NCI-H446 (cell line): ENCODE measurements around the gene RNU5B-1.

ENCODE experiments used
- DNase-seq, 2 experiments: peaks; one replicate each; lab custom pipeline; 2025; lab: John Stamatoyannopoulos, UW

Gene RNU5B-1

GRCh38 chr15:65328506-65329287, 24.2 kb downstream of the RNU5B-1 start:
- no peak for DNase-seq

GRCh38 chr15:65329288-65329983, 25.0 kb downstream of the RNU5B-1 start:
- DNase-seq, result no peak

DNA sequence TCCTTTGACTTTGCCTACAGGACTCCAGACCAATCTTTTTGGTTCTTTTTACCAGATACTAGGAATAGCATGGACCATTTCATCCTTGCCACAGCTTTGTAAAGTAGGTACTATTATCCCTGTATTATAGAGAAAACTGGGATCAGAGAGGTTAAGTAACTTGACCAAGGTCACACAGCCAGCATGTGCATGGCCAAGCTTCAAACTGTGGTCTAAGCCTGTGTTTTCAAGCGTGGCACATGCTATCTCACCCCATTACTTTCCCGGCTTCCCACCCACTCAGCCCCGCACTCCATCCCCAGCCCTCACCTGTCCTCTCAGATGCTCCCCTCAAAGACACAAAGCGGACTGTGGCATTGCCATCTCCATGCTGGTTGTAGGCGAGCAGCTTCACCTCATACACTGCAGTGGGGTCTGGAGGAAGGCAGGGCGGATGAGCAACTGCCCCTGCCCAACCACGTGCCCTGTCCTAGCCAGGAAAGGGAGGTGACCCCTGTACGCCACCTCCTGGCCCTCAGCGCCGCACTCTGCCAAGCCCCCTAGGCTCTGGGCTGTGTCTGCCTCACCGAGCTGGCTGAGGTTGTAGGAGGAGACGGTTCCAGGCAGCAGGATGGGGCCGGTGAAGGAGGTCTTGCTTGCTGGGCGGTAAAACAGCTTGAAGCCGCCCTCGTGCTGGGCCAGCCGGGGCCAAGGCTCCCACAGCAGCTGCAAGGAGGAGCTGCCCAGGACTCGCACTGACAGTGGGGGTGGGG, 25.7 kb downstream of the RNU5B-1 start:
- no peak for DNase-seq

DNA sequence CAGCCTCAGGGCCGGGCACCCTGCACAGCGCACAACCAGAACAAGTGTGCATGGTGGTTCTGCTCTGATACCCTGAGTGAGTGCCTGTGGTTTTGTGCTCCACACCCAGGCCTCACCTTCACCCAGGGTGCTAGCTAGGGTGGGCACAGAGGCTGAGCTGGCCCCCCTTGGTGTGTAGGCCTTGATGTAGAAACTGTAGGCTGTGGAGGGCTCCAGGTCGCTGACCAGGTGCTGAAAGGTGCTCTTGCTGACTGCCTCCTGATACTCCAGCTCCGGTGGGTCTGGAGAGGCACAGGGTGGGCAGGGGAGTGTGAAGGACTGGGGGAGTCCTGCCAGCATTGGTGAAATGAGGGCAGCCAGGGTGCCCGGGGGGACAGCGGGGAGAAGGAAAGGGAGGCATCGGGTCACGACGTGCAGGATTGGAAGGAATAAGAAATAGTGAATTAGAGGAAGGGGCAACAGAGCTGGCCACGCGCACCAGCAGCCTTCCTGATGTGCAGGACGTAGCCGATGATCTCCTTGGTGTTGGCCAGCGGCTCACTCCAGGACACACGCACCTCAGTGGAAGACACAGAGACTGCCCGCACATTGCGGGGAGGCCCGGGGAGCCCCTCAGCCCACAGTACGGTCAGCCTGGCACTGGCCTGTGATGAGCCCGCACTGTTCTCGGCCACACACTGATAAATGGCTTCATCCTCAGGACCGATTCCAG, 26.6 kb downstream of the RNU5B-1 start:
- DNase-seq, result no peak

GRCh38 chr15:65331811-65332210, 27.3 kb downstream of the RNU5B-1 start:
- no peak for DNase-seq

DNA sequence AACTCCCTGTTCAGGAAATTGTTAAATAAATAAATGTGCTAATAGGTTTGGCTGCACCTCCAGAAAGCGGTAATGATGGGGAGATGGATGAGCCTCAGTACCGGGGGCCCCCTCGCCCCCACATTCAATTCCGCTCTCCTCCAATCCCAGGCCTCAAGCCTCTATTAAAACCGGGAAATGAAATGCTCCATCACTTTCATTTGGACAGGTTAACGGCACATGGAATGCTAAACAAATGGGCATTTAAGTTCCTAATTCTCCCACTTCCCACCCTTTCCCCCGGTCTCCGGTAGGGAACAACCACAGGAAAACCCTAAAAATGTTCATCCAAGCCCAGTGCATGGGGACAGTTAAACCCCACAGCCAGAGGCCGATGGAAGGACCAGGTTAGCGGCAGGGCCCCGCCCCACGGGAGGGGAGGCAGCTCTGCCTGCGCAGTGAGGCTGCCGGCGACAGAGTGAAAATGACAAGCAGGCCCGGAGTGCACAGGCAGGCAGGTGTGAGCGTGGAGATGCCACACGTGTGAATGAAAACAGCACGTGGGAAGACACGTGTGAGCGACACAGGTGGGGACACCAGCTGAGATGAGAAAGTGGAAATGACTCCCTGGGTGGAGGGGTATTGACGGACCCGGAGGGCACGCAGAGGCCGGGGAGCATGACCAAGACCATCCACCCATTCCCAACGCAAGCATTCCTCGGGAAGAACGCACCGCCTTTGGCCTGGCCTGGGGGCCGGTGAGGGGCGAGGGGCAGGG, 28.1 kb downstream of the RNU5B-1 start:
- DNase-seq, result no peak

GRCh38 chr15:65333148-65333820, 28.8 kb downstream of the RNU5B-1 start:
- no peak for DNase-seq

GRCh38 chr15:65333856-65334255, 29.4 kb downstream of the RNU5B-1 start:
- DNase-seq, result no peak

GRCh38 chr15:65334586-65335231, 30.2 kb downstream of the RNU5B-1 start:
- no peak for DNase-seq

GRCh38 chr15:65335278-65336055, 31.0 kb downstream of the RNU5B-1 start:
- no peak for DNase-seq

DNA sequence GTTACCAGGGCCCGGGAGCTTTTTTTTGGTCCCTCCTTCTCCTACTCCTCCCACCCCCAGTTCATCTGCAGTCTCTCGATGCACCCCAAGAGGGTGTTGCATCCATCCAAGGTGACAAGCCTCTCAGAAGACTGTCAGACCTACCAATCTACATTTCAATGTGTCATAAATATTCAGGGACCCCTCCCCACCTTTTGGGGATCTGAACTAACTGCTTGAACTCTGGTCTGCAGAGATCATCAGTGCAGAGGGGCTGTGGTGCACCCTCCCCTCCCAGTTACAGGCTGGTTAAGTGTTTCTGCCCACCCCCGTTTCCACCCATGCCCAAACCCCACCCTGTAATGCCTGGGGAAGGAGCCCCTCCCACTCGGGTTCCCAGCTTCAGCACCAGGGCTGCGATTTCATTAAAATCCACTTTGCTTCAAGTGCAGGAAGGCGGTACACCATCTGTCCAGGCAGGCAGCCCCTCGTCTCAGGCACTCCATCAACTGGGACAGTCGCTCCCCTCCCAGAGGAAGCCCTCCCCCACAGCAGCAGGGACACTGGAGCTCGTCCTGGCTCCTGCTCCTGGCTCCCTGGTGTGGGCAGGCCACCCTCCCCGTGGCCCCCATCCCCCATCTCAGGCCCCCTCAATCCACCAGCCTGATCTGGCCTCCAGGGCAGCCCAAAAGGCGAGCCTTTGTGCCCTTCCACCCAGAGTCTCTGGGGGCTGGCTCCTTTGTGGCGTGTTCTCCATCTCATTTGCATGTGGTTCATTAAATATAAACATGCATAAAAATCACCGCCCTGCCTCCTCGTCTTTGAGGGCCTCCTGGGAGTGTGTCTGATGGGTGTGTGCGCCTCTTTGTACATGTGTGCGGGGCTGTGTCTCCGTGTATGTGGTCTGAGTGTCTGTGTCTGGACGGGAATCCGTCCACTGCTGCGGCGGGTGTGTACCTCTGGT, 32.3 kb downstream of the RNU5B-1 start:
- DNase-seq, result no peak

DNA sequence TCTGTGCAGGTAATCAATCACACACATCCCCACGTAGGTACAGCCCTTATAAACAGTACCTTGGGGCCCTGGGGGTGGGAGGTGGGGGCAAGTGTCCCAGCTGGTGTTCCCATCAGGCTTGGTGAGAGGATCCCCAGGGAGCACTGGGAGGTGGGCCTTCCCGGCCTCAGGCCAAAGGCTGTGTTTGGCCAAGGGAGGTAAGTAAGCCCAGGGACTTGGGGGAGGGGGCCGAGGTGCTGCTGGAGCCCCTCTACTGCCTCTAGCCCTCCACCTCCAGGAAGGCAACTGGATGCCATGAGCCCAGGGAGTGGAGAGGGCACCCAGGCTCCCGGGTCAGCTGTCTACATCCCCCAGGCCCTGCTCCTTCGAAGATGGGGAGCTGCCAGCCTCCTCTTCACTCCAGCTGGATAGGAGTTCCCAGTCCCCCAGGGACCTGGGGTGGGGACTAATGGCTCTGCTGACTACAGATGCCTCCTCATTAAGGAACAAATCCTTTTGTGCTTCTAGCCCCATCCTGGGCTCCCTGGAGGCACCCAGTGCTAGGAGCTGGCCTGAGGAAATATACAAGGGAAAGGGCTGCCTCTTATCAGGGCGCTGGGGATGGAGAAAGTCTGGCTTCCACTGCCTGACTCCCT, 33.1 kb downstream of the RNU5B-1 start:
- no peak for DNase-seq

DNA sequence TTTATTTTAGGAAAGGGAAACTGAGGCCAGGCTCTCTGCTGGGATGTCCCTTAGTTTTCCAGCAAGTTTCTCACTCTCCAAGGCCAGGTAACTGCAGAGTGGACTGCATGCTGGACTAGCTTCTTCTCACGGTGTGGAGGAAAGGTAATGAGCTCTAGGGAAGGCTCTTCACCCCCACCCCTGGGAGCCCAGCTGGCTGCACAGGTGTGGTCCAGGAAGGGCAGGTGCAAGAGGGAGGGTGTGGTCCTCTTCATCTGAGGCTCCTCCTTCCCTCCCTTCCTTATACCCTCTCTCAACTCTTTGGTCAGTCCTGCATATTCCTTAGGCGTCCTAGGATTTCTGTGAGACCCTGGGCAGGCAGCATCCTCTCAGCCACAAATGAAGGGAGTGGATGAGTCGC, 33.9 kb downstream of the RNU5B-1 start:
- no peak for DNase-seq

DNA sequence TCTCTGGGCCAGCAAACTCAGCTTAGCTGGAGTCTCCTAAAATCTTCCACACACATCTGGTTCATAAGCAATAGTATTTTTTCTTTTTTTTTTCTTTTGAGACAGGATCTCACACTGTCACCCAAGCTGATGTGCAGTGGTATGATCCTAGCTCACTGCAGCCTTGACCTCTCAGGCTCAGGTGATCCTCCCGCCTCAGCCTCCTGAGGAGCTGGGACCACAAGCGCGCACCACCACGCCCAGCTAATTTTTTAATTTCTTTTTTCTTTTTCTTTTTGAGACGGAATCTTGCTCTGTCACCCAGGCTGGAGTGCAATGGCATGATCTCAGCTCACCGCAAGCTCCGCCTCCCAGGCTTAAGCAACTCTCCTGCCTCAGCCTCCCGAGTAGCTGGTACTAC, 34.3 kb downstream of the RNU5B-1 start:
- DNase-seq, result no peak

GRCh38 chr15:65339416-65339815, 34.9 kb downstream of the RNU5B-1 start:
- DNase-seq, result no peak

- DNase-seq, result no peak
Measured at GRCh38 chr15:65339920-65340319, 35.4 kb downstream of the RNU5B-1 start.

DNA sequence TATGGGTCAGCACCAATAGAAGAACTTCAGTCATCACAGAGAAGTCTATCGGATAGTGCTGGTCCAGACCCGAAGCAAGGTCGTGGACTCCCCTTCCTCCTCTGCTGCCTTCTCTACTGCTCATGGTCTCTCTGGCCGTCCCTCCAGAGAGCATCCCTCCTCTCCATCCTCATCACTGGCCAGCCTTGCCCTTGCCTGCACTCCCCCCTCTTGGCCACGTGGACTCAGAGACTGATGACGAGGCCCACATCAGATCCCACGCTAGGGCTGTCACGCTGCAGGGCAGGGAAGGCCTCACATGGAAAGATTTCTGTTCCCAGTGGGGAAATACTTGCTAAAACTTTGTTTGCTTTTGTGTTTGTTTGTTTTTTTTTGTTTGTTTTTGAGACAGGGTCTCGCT, 38.0 kb downstream of the RNU5B-1 start:
- no peak for DNase-seq
